MCF 10A (cell line): ENCODE measurements around the gene TUBGCP5. TPM values are rescaled to one million over a fixed set of nuclear protein-coding genes. Genes with fewer than 3 reads are reported as not detected.
A peak's percentile ranks its signal among the peaks of the same experiment; 100 is the strongest.
"Not testable (repeated sequence)": the region's sequence is repeated elsewhere in the genome, so short reads cannot be mapped to it uniquely, and the experiment has no call there.

Experiments used
- BruUV-seq: library from RNA; stranded (reverse); fragments of 400-500 nt; replicated peaks from 2 replicates; lab custom pipeline; 2021; lab: Mats Ljungman, UMichigan
- CTCF ChIA-PET: fragments of 300-600 bp; sonication (Branson Sonifier 250); formaldehyde crosslinking; extraction: SDS; loops from one replicate; lab custom pipeline; 2021; ENCODE audit warnings: antibody characterized with exemption, inconsistent platforms; lab: Yijun Ruan, JAX
- POLR2A ChIA-PET: fragments of 300-600, 350-650 bp; sonication (Branson Sonifier 250); formaldehyde crosslinking; extraction: SDS; loops from one replicate; lab custom pipeline; 2020; ENCODE audit warnings: antibody characterized with exemption, inconsistent platforms; lab: Yijun Ruan, JAX
- DNase-seq: peaks from one replicate; pipeline ENCODE4 v3.0.0-alpha.2; 2018; ENCODE audit not compliant: unreplicated experiment
- H3K27ac Mint-ChIP-seq: one replicate; pipeline ENCODE4 v1.8.0; 2022; ENCODE audit warnings: mild to moderate bottlenecking, low read depth, mixed read lengths; ENCODE audit not compliant: unreplicated experiment
- H3K27me3 Mint-ChIP-seq: one replicate; pipeline ENCODE4 v1.8.0; 2022; ENCODE audit warnings: mixed read lengths; ENCODE audit not compliant: insufficient read depth, unreplicated experiment
- H3K36me3 Mint-ChIP-seq: one replicate; pipeline ENCODE4 v1.8.0; 2022; ENCODE audit warnings: mild to moderate bottlenecking, moderate library complexity, mixed read lengths; ENCODE audit not compliant: insufficient read depth, unreplicated experiment
- H3K4me1 Mint-ChIP-seq: one replicate; pipeline ENCODE4 v1.8.0; 2022; ENCODE audit warnings: mixed read lengths; ENCODE audit not compliant: insufficient read depth, unreplicated experiment
- H3K4me3 Mint-ChIP-seq: one replicate; pipeline ENCODE4 v1.8.0; 2022; ENCODE audit warnings: mild to moderate bottlenecking, moderate library complexity, mixed read lengths; ENCODE audit not compliant: unreplicated experiment
- H3K9me3 Mint-ChIP-seq: one replicate; pipeline ENCODE4 v1.8.0; 2022; ENCODE audit warnings: mixed read lengths; ENCODE audit not compliant: unreplicated experiment
- CTCF ChIP-seq: fragments of 200-600 bp; IDR thresholded peaks from one replicate; pipeline ENCODE4 v1.8.0; 2022; ENCODE audit warnings: antibody characterized with exemption, mild to moderate bottlenecking; ENCODE audit not compliant: unreplicated experiment
- intact Hi-C: fragments of 100-400 bp; cut with micrococcal nuclease; formaldehyde crosslinking; loops from 2 replicates; pipeline ENCODE4 v1.14.1; 2022
- total RNA-seq: library from RNA; stranded (reverse); gene quantifications from 2 replicates; pipeline ENCODE4 v1.2.3, GENCODE V29; 2022

TUBGCP5 gene
- total RNA-seq, 1 experiment from 2014 or later: 15.7 TPM

- Mint-ChIP-seq H3K4me3 (no peak overlapping the region), H3K36me3 (peaks cover 16% of the 10 kb centered on the region), H3K27me3 (no peaks in the 10 kb centered on the region), H3K9me3 (no peaks in the 10 kb centered on the region), H3K4me1 (peaks cover 6% of the 10 kb centered on the region), H3K27ac (no peak overlapping the region)
- no peak for TF ChIP-seq CTCF
- peak; percentile 14 for DNase-seq
- no TSS peak for BruUV-seq
- intact Hi-C loops: no loop called here
- ChIA-PET POLR2A (interaction anchor here (1.1 kb wide), 1 partner anchor 9 kb away, joined by 6 read pairs; the partner anchor contains the start of gene CYFIP1), CTCF (interaction anchor here (0.7 kb wide), 1 partner anchor 479 kb away, joined by 5 read pairs; no protein-coding TSS in a partner anchor)
These were observed 49.5 kb downstream of the TUBGCP5 start for GRCh38 chr15:22989576-22990477.

- intact Hi-C loops: no loop called here
These were observed 50.6 kb downstream of the TUBGCP5 start for GRCh38 chr15:22988811-22989210.

GRCh38 chr15:22981931-22982330 is 57.4 kb downstream of the TUBGCP5 start:
- CTCF ChIA-PET: interaction anchor here (0.6 kb wide), 1 partner anchor 19 kb away, joined by 3 read pairs; no protein-coding TSS in a partner anchor
- H3K36me3 Mint-ChIP-seq, DNase-seq, POLR2A ChIA-PET, BruUV-seq, H3K4me1 Mint-ChIP-seq, H3K4me3 Mint-ChIP-seq, H3K27ac Mint-ChIP-seq, H3K27me3 Mint-ChIP-seq, H3K9me3 Mint-ChIP-seq: not testable (repeated sequence)
- intact Hi-C loops: loop anchor here (5.0 kb wide), 1 partner anchor 85 kb away; no protein-coding TSS in a partner anchor

More at GRCh38 chr15:22988811-22989210, 50.6 kb downstream of the TUBGCP5 start:
- no peak for TF ChIP-seq CTCF
- Mint-ChIP-seq H3K4me1 (peaks cover 6% of the 10 kb centered on the region), H3K36me3 (peaks cover 13% of the 10 kb centered on the region), H3K27me3 (no peaks in the 10 kb centered on the region), H3K9me3 (no peaks in the 10 kb centered on the region), H3K27ac (no peak overlapping the region), H3K4me3 (no peak overlapping the region)
- DNase-seq: no peak
- ChIA-PET CTCF (no interaction called here), POLR2A (interaction anchor here (1.1 kb wide), 1 partner anchor 8 kb away, joined by 6 read pairs; the partner anchor contains the start of gene CYFIP1)
- BruUV-seq: no TSS peak

- intact Hi-C loops: loop anchor here (5.0 kb wide), 1 partner anchor 84 kb away; no protein-coding TSS in a partner anchor
These were observed 58.1 kb downstream of the TUBGCP5 start for GRCh38 chr15:22981051-22981840.

More at GRCh38 chr15:22981051-22981840, 58.1 kb downstream of the TUBGCP5 start:
- CTCF ChIA-PET: interaction anchor here (0.8 kb wide), 1 partner anchor 13 kb away, joined by 3 read pairs; no protein-coding TSS in a partner anchor
- Mint-ChIP-seq H3K9me3 (no peaks in the 10 kb centered on the region), H3K27ac (no peak overlapping the region), H3K4me3 (peak overlapping the region; percentile 95), H3K36me3 (no peaks in the 10 kb centered on the region), H3K4me1 (no peaks in the 10 kb centered on the region), H3K27me3 (no peaks in the 10 kb centered on the region)
- POLR2A ChIA-PET: interaction anchor here (0.5 to 3.1 kb wide), 12 partner anchors 8 to 143 kb away, joined by 3 to 29 read pairs (median 5); partner anchors contain the start of genes NIPA2 and TUBGCP5
- no peak for DNase-seq
- no peak for TF ChIP-seq CTCF
- BruUV-seq: TSS peak; percentile 42
